Kidney (tissue), 14 donors: Measurements from ENCODE around the gene EHD4. TPM values are rescaled to one million over a fixed set of nuclear protein-coding genes. Genes with fewer than 3 reads are reported as not detected.

Experiments used
- DNase-seq, 5 donors: peaks; one replicate each; pipeline ENCODE4 v3.0.0-alpha.2; 2013 to 2020
- FAIRE-seq: peaks from 2 replicates; lab custom pipeline; 2012; peaks lifted over from hg19 to GRCh38; lab: Jason Lieb, UNC
- H3K27ac ChIP-seq, 2 donors: one replicate each; pipeline ENCODE4 v1.7.0; 2013; ENCODE audit warnings: low read depth in 2 of 2, low read length in 2 of 2, inconsistent platforms in 1 of 2
- H3K27me3 ChIP-seq: one replicate; pipeline ENCODE4 v1.7.1; 2013; ENCODE audit warnings: low read length, inconsistent platforms; ENCODE audit not compliant: control insufficient read depth, insufficient read depth
- H3K36me3 ChIP-seq, 3 donors: one replicate each; pipeline versions ENCODE4 v1.7.0 to v1.7.1; 2013; ENCODE audit warnings: low read length in 3 of 3, control low read depth in 1 of 3, inconsistent platforms in 1 of 3; ENCODE audit not compliant: insufficient read depth in 3 of 3, control insufficient read depth in 2 of 3
- H3K4me1 ChIP-seq, 3 donors: one replicate each; pipeline versions ENCODE4 v1.7.0 to v1.7.1; 2013; ENCODE audit warnings: low read length in 3 of 3, inconsistent platforms in 1 of 3, low read depth in 1 of 3; ENCODE audit not compliant: control insufficient read depth in 2 of 3, insufficient read depth in 2 of 3
- H3K4me3 ChIP-seq, 3 donors: one replicate each; pipeline versions ENCODE4 v1.7.0 to v1.8.1; 2013; ENCODE audit warnings: low read length in 3 of 3, control low read depth in 1 of 3, inconsistent platforms in 1 of 3
- H3K9ac ChIP-seq, 3 donors: one replicate each; pipeline versions ENCODE4 v1.7.0 to v1.7.1; 2013; ENCODE audit warnings: low read length in 3 of 3, control low read depth in 1 of 3, inconsistent platforms in 1 of 3
- H3K9me3 ChIP-seq, 3 donors: one replicate each; pipeline versions ENCODE4 v1.7.0 to v1.7.1; 2013; ENCODE audit warnings: low read length in 3 of 3, control low read depth in 1 of 3, inconsistent platforms in 1 of 3; ENCODE audit not compliant: control insufficient read depth in 2 of 3, insufficient read depth in 1 of 3
- intact Hi-C: fragments of 100-400 bp; cut with DNase I; formaldehyde crosslinking; loops from one replicate; pipeline ENCODE4 v1.11.1; 2022
- polyA plus RNA-seq: library from polyadenylated mRNA; stranded (reverse); fragments of 350-450 nt; fragmentation: Illumina TruSeq; extraction: RNeasy Lipid Tissue Mini Kit (QIAGEN cat#74804); gene quantifications from one replicate; pipeline ENCODE4 v1.2.3, GENCODE V29; 2014; ENCODE audit warnings: low read depth, low replicate concordance; ENCODE audit not compliant: insufficient read depth
- total RNA-seq: library from RNA; stranded (reverse); fragmentation: NEBNext Ultra II Directional; extraction: Animal tissue kit (Norgen Biotek cat#: 25700); gene quantifications from one replicate; pipeline ENCODE4 v1.2.1, GENCODE V29; 2021
- TF ChIP-seq, protein P1 (sequence below): IDR thresholded peaks from 3 replicates; pipeline ENCODE4 v1.5.1; 2012; ENCODE audit warnings: mild to moderate bottlenecking, moderate library complexity, borderline replicate concordance; ENCODE audit not compliant: insufficient read depth; ENCODE audit errors: extremely low read depth
- donor health status: control.
- donor health status: control.
- donor health status: control.
- donor health status: control.
- donor health status: control.
- donor health status: DM: yes; HTN: yes; CAD: no.
- donor health status: Normal renal cell carcinoma (clear cell type).

Gene EHD4
- total and polyA plus RNA-seq, 2 donors from 2014 or later: 15.7 to 38.5 TPM

GRCh38 chr15:41971895-41972252 is 483 bp downstream of the EHD4 start:
- DNase-seq (peak in 1 of 5 donors; percentile 71), FAIRE-seq (no peak)
- H3K4me1 ChIP-seq: peaks cover 0 to 15% (median 0%) of the 10 kb centered on the region in 3 donors
- no peaks in the 10 kb centered on the region for H3K36me3 ChIP-seq
- no peaks in the 10 kb centered on the region for H3K27me3 ChIP-seq
- H3K27ac ChIP-seq: peak overlapping the region; percentile 94 to 96
- peak overlapping the region; percentile 72 to 88 (median 86) for H3K4me3 ChIP-seq
- H3K9ac ChIP-seq: peak overlapping the region; percentile 83 to 87 (median 87)
- TF ChIP-seq, protein P1, sequence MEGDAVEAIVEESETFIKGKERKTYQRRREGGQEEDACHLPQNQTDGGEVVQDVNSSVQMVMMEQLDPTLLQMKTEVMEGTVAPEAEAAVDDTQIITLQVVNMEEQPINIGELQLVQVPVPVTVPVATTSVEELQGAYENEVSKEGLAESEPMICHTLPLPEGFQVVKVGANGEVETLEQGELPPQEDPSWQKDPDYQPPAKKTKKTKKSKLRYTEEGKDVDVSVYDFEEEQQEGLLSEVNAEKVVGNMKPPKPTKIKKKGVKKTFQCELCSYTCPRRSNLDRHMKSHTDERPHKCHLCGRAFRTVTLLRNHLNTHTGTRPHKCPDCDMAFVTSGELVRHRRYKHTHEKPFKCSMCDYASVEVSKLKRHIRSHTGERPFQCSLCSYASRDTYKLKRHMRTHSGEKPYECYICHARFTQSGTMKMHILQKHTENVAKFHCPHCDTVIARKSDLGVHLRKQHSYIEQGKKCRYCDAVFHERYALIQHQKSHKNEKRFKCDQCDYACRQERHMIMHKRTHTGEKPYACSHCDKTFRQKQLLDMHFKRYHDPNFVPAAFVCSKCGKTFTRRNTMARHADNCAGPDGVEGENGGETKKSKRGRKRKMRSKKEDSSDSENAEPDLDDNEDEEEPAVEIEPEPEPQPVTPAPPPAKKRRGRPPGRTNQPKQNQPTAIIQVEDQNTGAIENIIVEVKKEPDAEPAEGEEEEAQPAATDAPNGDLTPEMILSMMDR: no peak
- no peaks in the 10 kb centered on the region for H3K9me3 ChIP-seq
- intact Hi-C loops: no loop called here

DNA sequence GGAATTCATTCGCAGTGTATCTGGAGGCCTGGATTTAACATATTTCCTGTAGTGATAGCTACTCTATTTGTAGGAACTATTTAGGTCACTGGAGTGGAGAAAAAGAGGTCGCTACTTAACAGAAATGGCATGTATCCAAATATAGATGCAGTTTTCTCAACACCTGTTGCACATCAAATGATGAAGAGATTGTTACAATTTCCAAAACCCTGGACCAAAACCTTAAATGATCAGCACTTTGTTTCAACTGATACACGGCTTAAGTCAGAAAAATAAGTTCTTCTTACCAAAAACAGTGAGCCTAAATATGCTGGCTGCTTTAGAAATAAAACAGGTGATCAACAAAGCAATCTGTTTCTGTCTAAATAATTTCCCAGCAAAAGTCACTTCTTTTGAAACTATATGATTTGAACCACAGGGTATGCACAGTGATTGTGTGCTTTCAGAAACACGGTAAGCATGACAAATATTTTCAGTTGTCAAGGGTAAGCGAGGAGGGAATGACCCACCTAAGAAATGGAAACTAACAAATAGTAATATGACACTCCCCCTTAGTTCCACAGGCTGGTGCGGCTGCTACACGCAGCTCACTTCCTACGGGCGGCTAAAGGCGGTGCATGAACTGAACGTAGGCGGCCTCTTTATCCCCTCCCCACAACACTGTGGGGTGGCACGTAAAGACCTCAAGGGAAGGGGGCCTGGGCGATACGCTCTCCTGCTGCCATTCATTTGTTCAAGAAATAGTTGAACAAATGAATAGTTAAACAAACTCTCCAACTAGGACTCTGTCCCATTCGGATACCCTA is 1.1 kb downstream of the EHD4 start:
- Histone ChIP-seq H3K27ac (peak overlapping the region; percentile 35 to 88), H3K9ac (peak overlapping the region; percentile 3 to 82 (median 79)), H3K9me3 (no peaks in the 10 kb centered on the region), H3K4me1 (peaks cover 0 to 19% (median 0%) of the 10 kb centered on the region in 3 donors), H3K27me3 (no peaks in the 10 kb centered on the region), H3K4me3 (peak overlapping the region; percentile 72 to 88 (median 86)), H3K36me3 (no peaks in the 10 kb centered on the region)
- DNase-seq (peak; percentile 74 to 86 (median 83)), FAIRE-seq (no peak)
- intact Hi-C loops: no loop called here
- TF ChIP-seq, protein P1: no peak

- Histone ChIP-seq H3K4me3 (peak overlapping the region in 2 of 3 donors; percentile 72 to 88), H3K27me3 (no peaks in the 10 kb centered on the region), H3K9ac (no peak overlapping the region), H3K4me1 (peaks cover 0 to 22% (median 0%) of the 10 kb centered on the region in 3 donors), H3K9me3 (no peaks in the 10 kb centered on the region), H3K27ac (no peak overlapping the region), H3K36me3 (no peaks in the 10 kb centered on the region)
- FAIRE-seq (no peak), DNase-seq (peak in 1 of 5 donors; percentile 20)
- TF ChIP-seq, protein P1: no peak
- intact Hi-C loops: no loop called here
These were observed 1.9 kb downstream of the EHD4 start for GRCh38 chr15:41970456-41970855.
